Measurements from ENCODE around the gene CASQ1.
A peak's percentile ranks its signal among the peaks of the same experiment; 100 is the strongest.

The CASQ1 gene

GRCh38 chr1:160168609-160169369 is 21.6 kb upstream of the CASQ1 start:
- no peak for DNase-seq

- DNase-seq = no peak
These were observed 20.6 kb upstream of the CASQ1 start for GRCh38 chr1:160169553-160170399.

- no peak for DNase-seq
These were observed 19.0 kb upstream of the CASQ1 start for GRCh38 chr1:160171354-160171753.

- no peak for DNase-seq
These were observed 18.4 kb upstream of the CASQ1 start for GRCh38 chr1:160171980-160172379.

GRCh38 chr1:160177231-160177630 is 13.1 kb upstream of the CASQ1 start:
- DNase-seq = no peak

GRCh38 chr1:160177667-160178066 is 12.7 kb upstream of the CASQ1 start:
- no peak for DNase-seq

- no peak for DNase-seq
These were observed 11.6 kb upstream of the CASQ1 start for GRCh38 chr1:160178731-160179130.

GRCh38 chr1:160179336-160179735 is 11.0 kb upstream of the CASQ1 start:
- no peak for DNase-seq

- DNase-seq = no peak
These were observed 4.1 kb upstream of the CASQ1 start for GRCh38 chr1:160186246-160186645.

GRCh38 chr1:160186729-160187128 is 3.6 kb upstream of the CASQ1 start:
- no peak for DNase-seq

- no peak for DNase-seq
These were observed 3.0 kb upstream of the CASQ1 start for GRCh38 chr1:160187407-160187806.

- no peak for DNase-seq
These were observed 2.0 kb upstream of the CASQ1 start for GRCh38 chr1:160188341-160188740.

- DNase-seq = no peak
These were observed 1.4 kb downstream of the CASQ1 start for GRCh38 chr1:160191756-160192155.

GRCh38 chr1:160192234-160192633 is 1.9 kb downstream of the CASQ1 start:
- DNase-seq = no peak

- peak; percentile 77 to 82 for DNase-seq
These were observed 2.9 kb downstream of the CASQ1 start for GRCh38 chr1:160193091-160193819.

GRCh38 chr1:160193832-160194736 is 3.7 kb downstream of the CASQ1 start:
- DNase-seq = no peak

- DNase-seq = no peak
These were observed 4.3 kb downstream of the CASQ1 start for GRCh38 chr1:160194737-160195059.

GRCh38 chr1:160196143-160196542 is 5.8 kb downstream of the CASQ1 start:
- DNase-seq = no peak

GRCh38 chr1:160197231-160197630 is 6.9 kb downstream of the CASQ1 start:
- no peak for DNase-seq

GRCh38 chr1:160200786-160201185 is 10.4 kb downstream of the CASQ1 start:
- no peak for DNase-seq

- no peak for DNase-seq
These were observed 14.3 kb downstream of the CASQ1 start for GRCh38 chr1:160204526-160205241.
